ENCODE data around the gene DYSF.

GRCh38 chr2:71494523-71495155 lies 41.3 kb downstream of the DYSF start:
- TF ChIP-seq CTCF (IDR thresholded peaks at IDR 0.05) (no peak), POLR2A (IDR thresholded peaks at IDR 0.05) (no peak)

All from esophagus squamous epithelium (tissue), 4 donors.